NCI-H2081 treated with DMSO at 0.1 percent for 48 hours (cell line): ENCODE data around the gene STPG1.
"Not testable (repeated sequence)": the region's sequence is repeated elsewhere in the genome, so short reads cannot be mapped to it uniquely, and the experiment has no call there.

Experiments
- DNase-seq: peaks from one replicate; lab custom pipeline; 2025; lab: John Stamatoyannopoulos, UW

Gene STPG1, protein sequence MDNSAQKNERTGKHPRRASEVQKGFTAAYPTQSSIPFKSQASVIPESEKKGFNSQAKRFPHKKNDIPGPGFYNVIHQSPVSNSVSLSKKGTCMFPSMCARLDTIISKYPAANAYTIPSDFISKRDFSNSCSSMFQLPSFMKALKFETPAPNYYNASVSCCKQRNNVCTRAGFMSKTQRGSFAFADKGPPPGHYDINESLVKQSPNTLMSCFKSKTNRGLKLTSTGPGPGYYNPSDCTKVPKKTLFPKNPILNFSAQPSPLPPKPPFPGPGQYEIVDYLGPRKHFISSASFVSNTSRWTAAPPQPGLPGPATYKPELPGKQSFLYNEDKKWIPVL

DNA sequence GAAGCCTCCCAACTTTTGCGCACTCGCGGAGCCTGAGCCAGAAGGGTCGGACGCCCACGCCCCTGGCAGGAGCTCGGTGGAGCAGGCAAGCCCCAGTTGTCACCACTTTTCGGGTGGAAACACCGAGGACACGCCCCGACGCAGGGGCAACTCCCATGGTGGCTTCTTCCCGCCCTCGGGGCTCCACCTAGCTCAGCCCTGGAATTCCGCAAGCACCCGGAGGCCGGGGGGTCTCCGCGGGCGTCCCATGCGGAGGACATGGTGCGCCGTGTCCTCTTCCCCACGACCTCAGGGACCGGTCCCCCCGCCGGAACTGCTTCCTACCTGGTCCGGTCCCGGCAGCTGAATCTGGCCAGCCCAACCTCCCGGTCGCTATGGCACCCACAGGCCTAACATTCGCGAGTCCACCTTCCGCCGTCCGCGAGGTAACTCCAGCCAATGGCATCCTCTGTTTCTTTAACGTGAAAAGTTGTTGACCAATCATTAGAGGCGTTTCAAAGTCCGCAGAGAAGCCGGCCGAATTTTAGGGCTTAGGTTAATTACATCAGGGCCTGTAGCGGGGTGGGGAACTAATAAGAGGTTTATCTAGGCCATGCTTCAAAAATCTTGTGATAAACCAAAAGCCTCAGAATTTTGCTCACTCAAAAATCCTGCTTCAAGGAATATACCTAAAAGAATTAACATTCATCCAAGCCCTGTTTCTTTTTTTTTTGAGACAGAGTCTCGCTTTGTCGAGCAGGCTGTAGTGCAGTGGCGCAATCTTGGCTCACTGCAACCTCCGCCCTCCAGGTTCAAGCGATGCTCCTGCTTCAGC is at the start of gene STPG1:
TSS of gene STPG1 (minus strand) at position 433 of the 814 bp plus-strand sequence. CDS start 12,394 bp downstream, outside the sequence.
- DNase-seq: peak; percentile 50

DNA sequence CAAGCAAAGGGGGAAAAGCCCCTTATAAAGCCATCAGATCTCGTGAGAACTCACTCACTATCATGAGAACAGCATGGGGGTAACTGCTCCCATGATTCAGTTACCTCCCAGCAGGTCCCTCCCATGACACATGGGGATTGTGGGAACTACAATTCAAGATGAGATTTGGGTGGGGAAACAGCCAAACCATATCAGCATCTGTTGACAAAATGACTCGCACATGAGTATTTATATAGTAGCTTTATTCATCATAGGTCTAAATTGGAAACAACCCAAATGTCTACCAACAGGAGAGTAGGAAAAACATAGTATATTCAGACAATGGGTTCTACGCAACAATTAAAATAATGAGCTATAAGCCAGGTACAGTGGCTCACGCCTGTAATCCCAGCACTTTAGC is 48.5 kb upstream of the STPG1 start:
- DNase-seq: not testable (repeated sequence)

DNA sequence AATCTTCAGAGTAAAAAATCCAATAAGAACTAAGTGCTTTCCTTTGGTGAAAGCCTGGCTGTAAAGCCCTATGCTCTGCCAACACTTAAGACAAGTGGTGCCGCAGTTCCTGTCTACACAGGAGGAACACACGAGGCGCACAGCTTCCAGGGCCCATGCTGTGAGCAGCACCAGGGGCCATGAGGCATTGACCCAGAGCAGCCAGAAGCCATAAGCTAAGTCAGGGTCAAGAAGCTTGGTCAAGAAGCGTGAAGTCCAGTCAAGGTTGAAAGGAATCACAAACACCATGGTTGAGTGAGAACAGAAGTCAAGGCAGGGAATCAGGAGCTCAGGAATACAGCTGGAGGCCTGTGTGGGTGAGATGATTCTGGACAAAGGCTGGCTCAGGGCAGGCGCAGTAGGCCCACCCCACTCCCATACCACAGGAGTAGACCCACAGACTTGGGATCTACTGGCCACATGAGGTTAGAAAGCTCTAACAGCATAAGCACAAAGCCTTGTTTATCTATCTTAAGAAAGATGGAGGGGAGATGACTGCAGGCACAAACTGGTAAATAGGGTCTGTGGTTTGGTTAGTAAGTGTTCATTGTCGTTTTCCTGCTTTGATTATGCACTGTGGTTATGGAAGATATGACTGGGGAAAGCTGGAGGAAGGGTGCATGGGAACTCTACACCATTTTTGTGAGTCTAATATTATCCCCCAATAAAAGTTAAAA is 46.1 kb upstream of the STPG1 start:
- no peak for DNase-seq

DNA sequence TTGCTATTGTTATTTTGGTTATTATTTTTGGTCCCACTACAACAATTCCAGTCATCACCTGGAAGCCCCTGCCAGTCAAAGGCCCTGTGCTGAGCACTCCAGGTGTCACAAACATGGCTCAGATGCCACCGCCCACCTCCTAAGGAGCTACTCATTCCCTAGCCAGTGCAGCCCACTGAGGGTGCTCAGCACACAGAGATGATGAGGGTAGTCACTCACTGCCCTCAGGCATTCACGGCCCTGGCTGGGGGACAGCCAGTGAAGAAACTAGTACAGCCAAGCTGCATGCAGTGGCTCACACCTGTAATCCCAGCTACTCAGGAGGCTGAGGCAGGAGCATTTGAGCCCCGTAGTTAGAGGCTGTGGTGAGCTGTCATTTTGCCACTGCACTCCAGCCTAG is 44.3 kb upstream of the STPG1 start:
- DNase-seq: no peak

DNA sequence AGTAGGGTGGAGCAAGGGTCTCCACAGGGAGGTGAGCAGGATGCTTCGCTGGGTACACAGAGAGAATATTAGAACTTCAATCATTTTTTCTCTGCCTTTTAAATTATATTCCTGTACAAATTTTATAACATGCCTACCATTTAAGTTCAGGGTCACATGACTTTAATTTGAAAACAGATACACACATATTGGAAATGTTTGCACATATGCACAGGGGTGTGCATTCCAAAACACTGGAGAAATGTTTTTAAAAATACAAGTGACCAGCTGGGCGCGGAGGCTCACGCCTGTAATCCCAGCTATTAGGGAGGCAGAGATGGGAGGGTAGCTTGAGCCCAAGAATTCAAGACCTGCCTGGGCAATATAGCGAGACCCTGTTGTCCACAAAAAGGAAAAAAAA is 41.7 kb upstream of the STPG1 start:
- no peak for DNase-seq

DNA sequence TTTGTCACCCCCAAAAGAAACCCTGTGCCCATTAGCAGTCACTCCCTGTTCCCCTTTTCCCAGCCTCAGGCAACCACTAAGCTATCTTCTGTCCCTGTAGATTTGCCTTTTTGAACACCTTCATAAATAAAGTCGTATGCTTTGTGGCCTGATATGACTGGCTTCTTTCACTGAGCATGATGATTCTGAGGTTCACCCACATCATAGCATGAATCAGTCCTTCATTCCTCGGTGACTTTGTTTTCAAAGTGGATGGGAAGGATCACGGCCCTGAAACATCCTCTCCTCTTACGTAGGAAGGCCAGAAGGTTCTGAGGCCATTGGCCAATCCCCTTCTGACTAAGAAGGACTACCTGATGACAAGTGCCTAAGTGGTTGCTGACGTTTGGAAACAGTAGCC is 41.1 kb upstream of the STPG1 start:
- no peak for DNase-seq

DNA sequence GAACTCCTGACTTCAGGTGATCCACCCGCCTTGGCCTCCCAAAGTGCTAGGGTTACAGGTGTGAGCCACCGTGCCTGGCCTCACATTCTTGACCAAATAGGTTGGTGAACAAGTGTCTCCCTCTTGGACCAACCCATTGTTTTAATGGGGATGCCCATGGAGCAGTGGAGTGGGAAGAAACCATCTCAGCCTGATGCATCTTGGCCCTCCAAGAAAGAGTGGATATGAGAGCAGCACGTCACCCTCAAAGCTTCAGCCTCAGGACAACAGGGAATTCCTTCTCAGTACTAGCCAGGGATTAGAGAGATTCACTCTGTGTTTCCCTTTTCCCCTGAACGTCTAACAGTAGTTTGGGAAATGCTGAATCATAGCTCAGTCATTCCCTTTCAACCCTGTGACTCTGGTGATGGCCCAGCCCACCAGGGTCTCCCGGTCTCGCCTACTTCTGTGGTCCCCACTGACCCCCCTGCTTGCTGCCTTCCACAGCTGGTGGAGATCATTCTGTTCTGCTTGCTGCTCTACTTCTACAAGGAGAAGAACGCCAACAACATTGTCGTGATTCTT is 39.4 kb upstream of the STPG1 start:
- no peak for DNase-seq

DNA sequence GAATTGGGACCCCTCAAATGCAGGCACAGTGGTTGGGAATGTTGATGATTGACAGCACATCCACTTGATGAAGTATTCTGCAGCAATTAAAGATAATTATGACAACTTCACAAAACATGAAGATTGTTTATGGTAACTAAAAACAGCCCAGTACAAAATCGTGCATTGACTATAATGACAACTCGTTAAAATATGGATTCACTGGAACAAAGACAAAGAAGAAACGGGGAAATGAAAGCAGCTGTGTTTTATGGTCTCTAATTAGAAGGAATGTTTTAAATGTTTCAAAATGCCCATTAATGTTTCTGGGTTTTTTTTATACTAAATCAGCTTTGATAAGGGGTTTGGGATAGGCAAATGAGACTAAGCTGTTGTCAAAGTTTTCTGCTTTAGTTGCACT is 38.2 kb upstream of the STPG1 start:
- no peak for DNase-seq

DNA sequence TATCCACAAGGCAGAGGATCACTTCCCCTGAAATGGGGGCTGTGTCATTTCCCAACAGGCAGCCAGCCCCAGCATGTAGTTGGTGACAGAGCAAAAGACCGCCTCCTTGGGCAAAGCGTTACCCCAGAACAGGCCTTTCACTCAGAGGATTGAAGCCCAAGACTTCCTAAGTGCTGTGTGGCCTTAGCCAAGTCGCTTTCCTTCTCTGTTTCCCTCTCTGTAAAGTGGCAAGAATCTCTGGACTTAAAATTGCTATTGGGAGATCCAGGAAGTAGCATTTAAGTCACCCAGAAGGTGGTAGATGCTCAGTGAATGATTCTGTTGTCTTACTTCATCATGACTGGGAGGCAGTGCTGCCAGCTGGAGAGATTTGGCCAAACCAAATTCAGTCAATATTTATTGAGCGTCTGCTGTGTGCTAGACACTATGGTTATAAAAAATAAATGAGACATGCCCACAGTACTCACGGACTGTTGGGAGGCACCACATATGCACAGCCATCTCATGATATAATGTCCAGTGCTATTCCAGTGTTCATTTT is 37.3 kb upstream of the STPG1 start:
- DNase-seq: no peak

DNA sequence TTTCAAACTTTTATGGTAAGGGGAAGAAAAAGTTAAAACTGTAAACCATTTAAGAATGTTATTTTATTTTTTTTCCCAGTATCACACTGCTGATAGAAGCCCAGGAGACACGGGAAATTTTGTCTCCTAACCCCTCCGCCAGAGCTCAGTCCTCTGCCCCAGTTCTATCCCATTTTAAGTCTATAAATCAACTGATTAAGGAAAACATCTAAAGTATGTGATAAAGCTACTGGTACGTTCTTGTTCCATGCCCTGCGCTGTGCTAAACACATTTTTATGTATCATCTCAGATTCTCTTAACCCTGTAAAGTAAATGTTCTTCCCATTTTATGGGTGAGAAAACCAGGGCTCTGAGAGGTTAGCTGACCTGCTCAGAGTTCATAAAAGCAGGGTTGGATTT is 36.7 kb upstream of the STPG1 start:
- no peak for DNase-seq

DNA sequence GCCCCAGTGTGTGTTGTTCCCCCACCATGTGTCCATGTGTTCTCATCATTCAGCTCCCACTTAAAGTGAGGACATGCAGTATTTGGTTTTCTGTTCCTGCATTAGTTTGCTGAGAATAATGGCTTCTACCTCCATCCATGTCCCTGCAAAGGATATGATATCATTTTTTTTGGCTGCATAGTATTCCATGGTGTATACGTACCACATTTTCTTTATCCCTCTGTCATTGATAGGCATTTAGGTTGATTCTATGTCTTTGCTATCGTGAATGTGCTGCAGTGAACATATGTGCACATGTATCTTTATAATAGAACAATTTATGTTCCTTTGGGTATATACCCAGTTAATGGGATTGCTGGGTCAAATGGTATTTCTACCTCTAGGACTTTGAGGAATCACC is 32.9 kb upstream of the STPG1 start:
- DNase-seq: not testable (repeated sequence)

DNA sequence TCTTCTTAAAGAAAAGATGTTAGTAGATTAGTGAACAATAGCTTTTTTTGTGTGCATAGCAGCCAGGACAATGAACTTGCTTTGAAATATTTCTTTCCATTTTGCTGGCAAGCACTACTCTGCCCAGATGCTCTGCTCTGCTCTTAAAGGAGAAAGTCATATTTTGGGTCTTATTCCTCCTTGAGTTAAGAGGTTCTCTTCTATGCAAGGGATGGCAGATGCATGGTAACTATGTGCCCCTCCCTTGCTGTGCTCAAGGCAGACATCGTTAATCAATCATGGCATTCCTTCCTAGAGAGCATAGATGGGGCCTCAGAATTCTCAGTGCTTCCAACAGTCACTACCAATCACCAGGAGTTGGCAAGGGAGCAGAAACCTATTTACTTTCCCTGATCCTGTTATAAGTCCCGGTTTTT is 29.7 kb upstream of the STPG1 start:
- DNase-seq: no peak

DNA sequence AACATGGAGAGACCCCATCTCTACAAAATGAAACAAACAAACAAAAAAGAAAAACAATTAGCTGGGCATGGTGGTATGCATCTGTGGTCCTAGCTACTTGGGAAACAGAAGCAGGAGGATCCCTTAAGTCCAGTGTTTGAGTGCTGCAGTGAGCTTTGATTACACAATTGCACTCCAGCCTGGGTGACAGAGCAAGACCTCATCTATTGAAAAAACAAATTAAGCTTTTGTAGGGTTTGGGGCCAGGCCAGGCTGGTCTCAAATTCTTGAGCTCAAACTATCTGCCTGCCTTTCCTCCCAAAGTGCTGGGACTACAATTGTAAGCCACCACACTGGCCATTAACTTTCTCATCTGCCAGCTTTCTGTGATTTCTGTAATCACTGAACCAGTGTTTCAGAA is 29.2 kb upstream of the STPG1 start:
- DNase-seq: no peak

DNA sequence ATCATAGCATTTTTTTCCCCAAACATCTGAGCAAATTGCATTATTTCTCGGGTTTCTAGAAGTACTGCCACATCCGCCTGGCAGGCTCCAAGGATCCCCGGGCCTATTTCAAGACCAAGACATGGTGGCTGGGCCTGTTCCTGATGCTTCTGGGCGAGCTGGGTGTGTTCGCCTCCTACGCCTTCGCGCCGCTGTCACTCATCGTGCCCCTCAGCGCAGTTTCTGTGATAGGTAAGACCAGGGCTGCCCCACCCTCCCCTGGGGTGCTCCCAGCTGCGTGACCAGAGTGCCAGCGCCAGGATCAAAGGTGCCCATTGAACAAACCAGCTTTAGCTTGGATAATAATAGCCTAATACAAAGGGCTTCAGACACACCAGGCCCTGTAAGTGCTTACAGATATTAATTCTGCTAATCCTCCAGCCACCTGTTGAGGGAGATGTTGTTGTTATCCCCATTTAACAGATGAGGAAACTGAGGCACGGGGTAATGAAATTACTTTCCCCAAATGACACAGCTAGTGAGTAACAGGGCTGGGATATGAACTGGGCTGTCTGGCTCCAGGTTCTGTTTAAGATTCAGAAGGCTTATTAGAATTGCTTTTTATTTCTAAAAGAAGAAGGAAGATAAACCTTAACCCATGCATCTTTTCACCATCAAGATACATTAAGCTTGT is 28.6 kb upstream of the STPG1 start:
- no peak for DNase-seq

DNA sequence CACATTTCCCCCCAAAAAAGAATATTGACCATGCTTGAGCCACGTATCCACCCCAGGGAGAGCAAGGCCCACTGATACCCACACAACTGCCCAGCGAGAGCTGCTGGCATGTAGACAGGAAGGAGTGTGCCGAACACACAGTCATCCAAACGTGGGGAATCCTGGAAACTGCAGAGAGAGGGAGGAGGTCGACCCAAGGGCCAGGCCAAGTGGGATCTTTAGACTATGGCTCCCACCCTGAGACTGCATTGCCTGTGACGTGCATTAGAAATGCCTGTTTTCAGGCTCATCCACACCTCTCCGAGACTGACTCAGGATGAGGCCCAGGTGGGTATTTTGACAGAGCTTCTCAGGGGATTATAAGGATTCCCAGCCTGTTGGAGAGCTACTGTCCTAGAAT is 27.9 kb upstream of the STPG1 start:
- no peak for DNase-seq

DNA sequence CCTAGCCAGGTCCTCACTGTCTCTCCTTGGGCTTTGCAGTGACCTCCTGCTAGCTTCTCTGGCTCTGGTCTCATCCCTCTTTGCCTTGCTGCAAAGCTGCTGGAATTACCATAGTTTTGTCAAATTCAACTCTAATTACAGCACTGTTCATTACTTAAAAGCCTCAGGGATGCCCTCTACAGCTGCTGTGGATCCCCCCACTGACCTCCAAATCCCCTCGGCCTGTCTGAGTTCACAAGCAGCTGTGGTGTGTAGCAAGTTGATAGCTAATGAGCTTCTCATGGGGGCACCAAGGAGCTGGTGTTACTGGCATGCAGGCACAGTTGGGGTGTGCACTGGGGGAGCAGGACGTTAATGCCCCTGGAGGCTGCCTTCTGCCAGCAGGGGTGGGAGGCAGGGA is 26.9 kb upstream of the STPG1 start:
- DNase-seq: no peak

DNA sequence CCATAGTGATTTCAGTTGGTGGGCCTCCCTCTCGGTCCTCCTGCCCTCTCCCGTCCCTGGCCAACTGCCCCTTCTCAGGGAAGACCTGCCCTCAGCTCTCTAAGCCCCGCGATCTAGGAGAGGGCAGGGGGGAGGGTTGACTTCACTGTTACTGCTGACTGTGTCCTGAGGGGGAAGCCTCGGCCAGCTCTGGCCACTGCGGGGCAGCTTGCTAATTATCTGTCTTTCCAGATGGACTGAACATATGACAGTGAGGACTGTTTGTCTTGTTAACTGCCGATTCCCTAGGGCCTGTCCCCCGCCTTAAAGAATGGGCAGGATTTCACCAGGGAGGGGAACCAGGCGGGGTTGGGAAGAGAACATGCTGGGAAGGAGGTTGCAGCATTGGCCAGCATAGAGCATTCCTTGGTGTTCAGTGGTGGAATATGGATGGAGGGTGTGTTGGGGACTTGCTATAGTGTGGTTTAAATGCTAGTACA is 24.9 kb upstream of the STPG1 start:
- no peak for DNase-seq

DNA sequence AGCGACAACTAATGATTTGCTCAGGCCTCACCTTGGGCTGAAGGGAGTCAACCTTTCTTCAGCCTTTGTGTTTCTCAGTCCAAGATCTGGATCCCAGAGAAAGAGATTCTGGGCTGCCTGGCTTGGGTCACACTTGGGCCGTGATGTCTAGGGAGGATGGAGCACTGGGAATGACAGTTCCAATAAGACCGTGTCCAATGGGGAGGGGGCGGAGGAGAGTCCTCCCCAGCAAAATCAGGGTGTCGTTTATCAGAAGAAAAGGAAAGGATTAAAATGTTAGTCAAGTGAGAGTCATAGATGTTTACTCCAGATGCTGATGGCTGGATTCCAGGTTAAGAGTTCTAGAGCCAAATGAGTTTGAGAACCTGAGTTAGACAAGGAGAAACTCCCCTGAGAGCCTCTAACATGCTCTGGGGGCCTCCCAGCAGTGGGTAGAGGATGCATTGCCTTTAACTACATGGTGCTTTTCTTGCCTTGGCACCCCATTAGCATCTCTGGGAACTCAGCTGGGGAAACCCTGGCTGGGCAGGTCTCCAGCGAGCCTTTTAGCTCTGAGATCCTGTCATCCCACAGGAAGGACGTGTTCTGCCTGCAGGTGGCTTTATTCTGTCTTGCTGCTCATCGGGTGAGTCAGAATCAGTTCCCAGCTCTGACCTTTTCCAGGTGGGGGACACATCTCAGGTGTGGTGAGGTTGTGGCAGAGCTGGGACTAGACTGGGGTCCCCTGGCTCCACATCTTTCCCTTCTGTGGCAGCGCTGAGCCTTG is 24.2 kb upstream of the STPG1 start:
- DNase-seq: no peak

DNA sequence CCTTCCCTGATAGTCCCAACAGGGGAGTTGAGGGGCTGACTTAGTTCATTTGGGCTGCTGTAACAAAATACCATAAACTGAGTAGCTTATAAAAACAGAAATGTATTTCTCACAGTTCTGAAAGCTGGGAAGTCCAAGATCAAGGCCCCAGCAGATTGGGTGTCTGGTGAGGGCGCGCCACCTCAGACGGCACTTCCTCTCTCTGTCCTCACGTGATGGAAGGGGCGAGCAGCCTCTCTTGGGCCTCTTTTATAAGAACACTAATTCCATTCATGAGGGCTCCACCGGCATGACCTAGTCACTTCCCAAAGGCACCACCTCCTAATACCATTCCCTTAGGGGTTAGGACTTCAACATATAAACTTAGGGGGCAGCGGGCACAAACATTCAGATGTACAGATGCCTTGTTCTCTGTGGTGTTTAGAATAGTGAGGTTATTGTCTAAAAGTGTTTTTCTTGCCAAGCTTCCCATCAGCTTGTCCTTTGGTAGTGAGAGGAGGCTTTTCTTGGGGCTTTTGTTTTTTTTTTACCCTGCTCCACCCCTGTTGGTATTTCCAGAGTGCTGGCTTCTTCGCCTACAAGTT is 22.3 kb upstream of the STPG1 start:
- no peak for DNase-seq

DNA sequence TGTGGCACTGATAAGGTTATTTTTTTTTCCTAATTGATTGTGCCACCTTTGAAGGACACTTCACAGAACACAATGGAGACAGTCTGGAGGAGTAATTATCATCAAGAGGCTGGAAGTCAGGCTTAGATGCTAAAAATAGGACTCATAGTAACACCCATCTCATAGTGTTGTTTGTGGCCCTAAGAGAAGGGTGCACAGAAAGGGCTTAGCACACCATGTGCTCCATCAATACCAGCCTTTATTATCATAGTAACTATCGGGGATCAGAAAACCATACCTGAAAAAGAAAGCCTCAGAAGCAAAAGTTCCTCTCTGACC is 13.9 kb upstream of the STPG1 start:
- no peak for DNase-seq
